K562 (cell line): ENCODE measurements around the gene SMAD3. TPM values are rescaled to one million over a fixed set of nuclear protein-coding genes. Genes with fewer than 3 reads are reported as not detected.

ENCODE experiments used
- ATAC-seq: fragments of 200-7000 bp; cut with Tn5 transposase; 3 replicates; pipeline ENCODE4 v1.9.1; 2020; ENCODE audit warnings: moderate library complexity
- BruUV-seq: library from RNA; stranded (reverse); fragments of 400-500 nt; replicated peaks from 2 replicates; lab custom pipeline; 2021; lab: Mats Ljungman, UMichigan
- CTCF ChIA-PET: fragments of 300-600 bp; formaldehyde crosslinking; extraction: SDS; loops from one replicate; lab custom pipeline; 2021; ENCODE audit warnings: low intra/inter-chr PET ratio; lab: Yijun Ruan, JAX
- POLR2A ChIA-PET: fragments of 300-600, 350-650 bp; sonication (Branson Sonifier 250); formaldehyde crosslinking; extraction: SDS; loops from one replicate; lab custom pipeline; 2021; ENCODE audit warnings: antibody characterized with exemption, inconsistent platforms; lab: Yijun Ruan, JAX
- DNase-seq, 4 experiments: peaks; one replicate each; pipeline versions ENCODE4 v3.0.0 to v3.0.0-alpha.2; 2011 to 2018; ENCODE audit warnings: low spot score in 3 of 4, mixed read lengths in 3 of 4; ENCODE audit errors: extremely low read depth in 1 of 4
- FAIRE-seq: peaks from 2 replicates; lab custom pipeline; 2011; peaks lifted over from hg19 to GRCh38; lab: Jason Lieb, UNC
- H2AFZ ChIP-seq: 2 replicates; pipeline ENCODE4 v1.6.0; 2011; ENCODE audit warnings: low read depth, low read length, control low read depth, inconsistent platforms
- H3K27ac ChIP-seq: fragments of 200-600 bp; 3 replicates; pipeline ENCODE4 v1.8.0; 2011; ENCODE audit warnings: low read depth, mild to moderate bottlenecking, control low read depth, inconsistent platforms, low read length, moderate library complexity, mixed read lengths; ENCODE audit errors: extremely low read depth
- H3K27me3 ChIP-seq, 2 experiments: fragments of 300-600 bp in 1 of 2; 2 replicates in 1 of 2; 3 replicates in 1 of 2; pipeline versions ENCODE4 v1.6.0 to v1.8.0; 2011; ENCODE audit warnings: inconsistent platforms in 2 of 2, low read length in 2 of 2, mild to moderate bottlenecking in 1 of 2, mixed read lengths in 1 of 2, moderate library complexity in 1 of 2; ENCODE audit not compliant: control insufficient read depth in 2 of 2, insufficient read depth in 2 of 2
- H3K36me3 ChIP-seq: fragments of 300-600 bp; 3 replicates; pipeline ENCODE4 v1.8.0; 2011; ENCODE audit warnings: mild to moderate bottlenecking, low read length, inconsistent platforms; ENCODE audit not compliant: control insufficient read depth, insufficient read depth
- H3K4me1 ChIP-seq, 2 experiments: fragments of 200-600 bp in 1 of 2; replicated peaks in 1 of 2; 2 replicates in 1 of 2; 3 replicates in 1 of 2; pipeline versions ENCODE4 v1.5.1 to v1.8.0; 2011; ENCODE audit warnings: inconsistent platforms in 2 of 2, low read length in 2 of 2, mild to moderate bottlenecking in 1 of 2, mixed read lengths in 1 of 2, moderate library complexity in 1 of 2; ENCODE audit not compliant: control insufficient read depth in 2 of 2, insufficient read depth in 2 of 2
- H3K4me2 ChIP-seq: 2 replicates; pipeline ENCODE4 v1.6.1; 2011; ENCODE audit warnings: low read length, control low read depth, inconsistent platforms, mixed read lengths; ENCODE audit not compliant: insufficient read depth
- H3K4me3 ChIP-seq: fragments of 200-600 bp; sonication (generic), shearing (Covaris generic); 2 replicates; pipeline ENCODE4 v1.5.1; 2016; ENCODE audit warnings: control low read depth, inconsistent platforms
- H3K79me2 ChIP-seq: fragments of 200-600 bp; 3 replicates; pipeline ENCODE4 v1.8.0; 2011; ENCODE audit warnings: low read length, inconsistent platforms; ENCODE audit not compliant: control insufficient read depth, insufficient read depth
- H3K9ac ChIP-seq, 2 experiments: 2 replicates each; pipeline versions ENCODE4 v1.6.0 to v1.6.1; 2011; ENCODE audit warnings: low read depth in 2 of 2, low read length in 2 of 2, control low read depth in 1 of 2, inconsistent platforms in 1 of 2, mild to moderate bottlenecking in 1 of 2, mixed read lengths in 1 of 2; ENCODE audit not compliant: insufficient read depth in 1 of 2
- H3K9me1 ChIP-seq: one replicate; pipeline ENCODE4 v1.6.0; 2011; ENCODE audit warnings: inconsistent platforms, mild to moderate bottlenecking, low read length, moderate library complexity; ENCODE audit not compliant: control insufficient read depth, insufficient read depth
- H3K9me3 ChIP-seq: replicated peaks from 2 replicates; pipeline ENCODE4 v1.5.1; 2011; ENCODE audit warnings: low read depth, low read length, inconsistent platforms; ENCODE audit not compliant: control insufficient read depth, insufficient read depth
- H4K20me1 ChIP-seq: replicated peaks from 2 replicates; pipeline ENCODE4 v1.6.1; 2011; ENCODE audit warnings: low read length, inconsistent platforms, mixed read lengths; ENCODE audit not compliant: control insufficient read depth, insufficient read depth
- CBX8 ChIP-seq: fragments of 200-600 bp; sonication (generic); IDR thresholded peaks from 2 replicates; pipeline ENCODE4 v1.6.1; 2012; ENCODE audit warnings: borderline replicate concordance, mixed run types, low read depth, mild to moderate bottlenecking, moderate library complexity, mixed read lengths, low read length, control low read depth, inconsistent platforms; ENCODE audit not compliant: poor library complexity, severe bottlenecking; ENCODE audit errors: extremely low read depth
- CTCF ChIP-seq, 3 experiments: IDR thresholded peaks in 2 of 3; conservative IDR thresholded peaks in 1 of 3; 2 replicates each; pipeline ENCODE4 v1.5.1; 2011 to 2012; ENCODE audit warnings: low read length in 3 of 3, mild to moderate bottlenecking in 3 of 3, control low read depth in 2 of 3, improper control_type of control experiment in 1 of 3, inconsistent platforms in 1 of 3, low read depth in 1 of 3, mixed read lengths in 1 of 3, moderate library complexity in 1 of 3; ENCODE audit not compliant: insufficient read depth in 2 of 3
- NR2C1 ChIP-seq, 2 experiments: fragments of 450-650 bp; IDR thresholded peaks; 2 replicates each; pipeline ENCODE4 v1.6.1; 2017; ENCODE audit warnings: mild to moderate bottlenecking in 2 of 2, antibody characterized with exemption in 1 of 2, inconsistent platforms in 1 of 2, missing compliant biosample characterization in 1 of 2, missing genetic modification characterization in 1 of 2
- NR2C2 ChIP-seq, 2 experiments: fragments of 200-800 bp in 1 of 2; sonication (Bioruptor generic) in 1 of 2; sonication (generic) in 1 of 2; formaldehyde crosslinking in 1 of 2; IDR thresholded peaks; 2 replicates each; pipeline versions ENCODE4 v1.6.1 to v1.8.0; 2016 to 2022; ENCODE audit warnings: mild to moderate bottlenecking in 1 of 2, missing compliant biosample characterization in 1 of 2, missing genetic modification characterization in 1 of 2, missing genetic modification reagents in 1 of 2
- PREB ChIP-seq: sonication (generic); formaldehyde crosslinking; IDR thresholded peaks from 2 replicates; pipeline ENCODE4 v1.8.1; 2023; ENCODE audit warnings: mild to moderate bottlenecking, missing genetic modification reagents
- ZBTB34 ChIP-seq: fragments of 250-450 bp; sonication (Bioruptor Pico); IDR thresholded peaks from 2 replicates; pipeline ENCODE4 v1.8.0; 2021; ENCODE audit warnings: mild to moderate bottlenecking, moderate library complexity
- ZFP36 ChIP-seq: fragments of 150-350 bp; IDR thresholded peaks from 2 replicates; pipeline ENCODE4 v1.6.1; 2018; ENCODE audit warnings: low read length, low read depth; ENCODE audit not compliant: partially characterized antibody
- WGBS: fragments of 100-300 bp; shearing (Covaris generic); methylation state at CpG from one replicate; pipeline ENCODE4 v1.1.6; 2016; ENCODE audit warnings: low coverage, mixed read lengths; ENCODE audit not compliant: insufficient coverage; ENCODE audit errors: missing lambda C conversion rate; 5-methylcytosine and 5-hydroxymethylcytosine counted together
- in situ Hi-C: fragments of 300-500 bp; cut with MboI; formaldehyde crosslinking; loops from 4 replicates; pipeline ENCODE4 v1.15.0; 2018; ENCODE audit warnings: inconsistent platforms, mixed read lengths
- intact Hi-C: fragments of 100-400 bp; cut with micrococcal nuclease; formaldehyde crosslinking; loops from 2 replicates; pipeline ENCODE4 v1.14.2; 2022
- polyA plus RNA-seq, 8 experiments: library from polyadenylated mRNA; depleted of rRNA in 4 of 8; stranded (reverse) in 5 of 8; unstranded in 3 of 8; fragments of >200 nt; fragmentation: Nextera tagmentation in 2 of 8; fragmentation: Illumina TruSeq in 1 of 8; extraction: Ambion mirVana in 2 of 8; extraction: Trizol in 1 of 8; gene quantifications; 2 replicates each; pipeline versions ENCODE4 v1.2.1 to v1.2.3, GENCODE V29; 2011 to 2014; ENCODE audit warnings: inconsistent platforms in 1 of 8, missing spikeins in 1 of 8
- total RNA-seq, 7 experiments: library from RNA; depleted of rRNA in 6 of 7; stranded (reverse); fragments of >200 nt in 6 of 7; fragmentation: Illumina TruSeq in 2 of 7; extraction: Trizol in 2 of 7; gene quantifications; 2 replicates each; pipeline versions ENCODE4 v1.2.1 to v1.2.3, GENCODE V29; 2011 to 2021; ENCODE audit warnings: low replicate concordance in 1 of 7

The SMAD3 gene
- total and polyA plus RNA-seq, 9 of the 15 experiments (the other 6 are each of a cell fraction or from before 2014, with no cell fraction given), result 4.3 to 39.2 (median 11.1) TPM

GRCh38 chr15:67116742-67117141, 51.3 kb downstream of the SMAD3 start:
- no peak for FAIRE-seq

More at GRCh38 chr15:67116742-67117141, 51.3 kb downstream of the SMAD3 start:
- no peak for TF ChIP-seq NR2C1 (IDR thresholded peaks at IDR 0.05)
- TF ChIP-seq NR2C1 (tag; IDR thresholded peaks at IDR 0.05), result 0 out of 2 replicates have a peak, but pooled peaks have one; percentile 15
- TF ChIP-seq ZBTB34 (CRISPR knock-in tag), result no peak
- TF ChIP-seq ZFP36, result peak; percentile 90
- TF ChIP-seq CTCF (IDR thresholded peaks at IDR 0.05 in 2 of 3, conservative IDR thresholded peaks at IDR 0.05 in 1 of 3; ENCODE audit: insufficient read depth in 2 of 3, low read depth in 1 of 3, low read length in 3 of 3), result 0 out of 6 replicates have a peak, but pooled peaks of 1 of the 3 experiments have one; percentile 1
- TF ChIP-seq PREB (CRISPR knock-in tag), result no peak
- no peak for TF ChIP-seq NR2C2 (CRISPR knock-in tag; IDR thresholded peaks at IDR 0.05)
- TF ChIP-seq NR2C2 (tag; IDR thresholded peaks at IDR 0.05), result peak; percentile 55
- no peak for TF ChIP-seq CBX8
- Histone ChIP-seq H3K9me3 (no peaks in the 10 kb centered on the region), H3K27ac (no peak overlapping the region), H4K20me1 (no peaks in the 10 kb centered on the region), H3K9ac (no peak overlapping the region), H3K4me1 (peaks cover 19 to 49% of the 10 kb centered on the region in 2 experiments), H2AFZ (no peak overlapping the region), H3K27me3 (no peaks in the 10 kb centered on the region), H3K4me2 (no peak overlapping the region), H3K36me3 (no peaks in the 10 kb centered on the region), H3K79me2 (peaks cover 28% of the 10 kb centered on the region), H3K4me3 (no peak overlapping the region), H3K9me1 (no peaks in the 10 kb centered on the region)
- DNase-seq, result peak in 1 of 4 experiments; percentile 12
- in situ Hi-C loops (no loop called here), intact Hi-C loops (no loop called here)
- CTCF ChIA-PET, result no interaction called here
- ATAC-seq, result no peak
- WGBS, result 56% methylated on average over 2 of the region's 2 CpGs
- POLR2A ChIA-PET, result interaction anchor here (0.7 to 1.9 kb wide), 4 partner anchors 12 to 1894 kb away, joined by 3 to 9 read pairs (median 4); no protein-coding TSS in a partner anchor
- no TSS peak for BruUV-seq
